Fibroblast of skin of left quadriceps (primary cell): Measurements from ENCODE around the gene SLC39A11.
"Not testable (repeated sequence)": the region's sequence is repeated elsewhere in the genome, so short reads cannot be mapped to it uniquely, and the experiment has no call there.

ENCODE experiments used
- DNase-seq, 2 experiments: peaks; one replicate each; pipeline ENCODE4 v3.0.0-alpha.2; 2013; ENCODE audit warnings: low read depth in 2 of 2

SLC39A11 gene, protein sequence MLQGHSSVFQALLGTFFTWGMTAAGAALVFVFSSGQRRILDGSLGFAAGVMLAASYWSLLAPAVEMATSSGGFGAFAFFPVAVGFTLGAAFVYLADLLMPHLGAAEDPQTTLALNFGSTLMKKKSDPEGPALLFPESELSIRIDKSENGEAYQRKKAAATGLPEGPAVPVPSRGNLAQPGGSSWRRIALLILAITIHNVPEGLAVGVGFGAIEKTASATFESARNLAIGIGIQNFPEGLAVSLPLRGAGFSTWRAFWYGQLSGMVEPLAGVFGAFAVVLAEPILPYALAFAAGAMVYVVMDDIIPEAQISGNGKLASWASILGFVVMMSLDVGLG

DNA sequence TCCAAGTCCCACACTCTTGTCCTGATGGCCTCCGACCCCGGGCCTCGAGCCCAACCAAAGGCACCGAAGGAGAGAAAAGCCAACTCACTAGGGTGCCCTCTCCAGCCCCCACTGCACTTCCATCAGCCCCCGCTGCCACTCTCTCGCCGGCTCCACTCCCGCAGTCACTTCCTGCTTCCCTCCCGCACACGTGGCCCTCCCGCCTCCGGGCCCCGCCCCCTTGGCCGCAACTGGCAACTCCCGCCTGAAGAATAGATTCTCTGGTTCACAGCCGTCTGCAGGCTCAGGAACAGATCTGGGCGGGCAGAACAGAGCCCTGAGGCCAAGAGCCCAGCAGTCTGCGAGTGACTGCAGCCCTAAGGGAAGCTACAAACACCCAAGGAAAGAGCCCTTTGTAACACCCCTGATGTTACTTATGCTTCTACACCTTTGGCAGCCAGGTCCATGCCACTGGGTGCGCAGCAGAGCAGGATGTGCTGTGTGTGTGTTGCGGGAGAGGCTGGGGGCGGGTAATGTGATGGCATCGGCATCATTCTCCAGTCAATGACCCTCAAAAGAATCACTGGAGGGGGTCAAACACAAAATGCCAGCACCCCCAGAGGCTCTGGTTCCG lies at the start of gene SLC39A11:
Gene SLC39A11, minus strand, starts transcription at position 166 of the 613 bp plus-strand sequence. CDS start 3,924 bp downstream, outside the sequence.
- DNase-seq, result peak; percentile 81 to 82

DNA sequence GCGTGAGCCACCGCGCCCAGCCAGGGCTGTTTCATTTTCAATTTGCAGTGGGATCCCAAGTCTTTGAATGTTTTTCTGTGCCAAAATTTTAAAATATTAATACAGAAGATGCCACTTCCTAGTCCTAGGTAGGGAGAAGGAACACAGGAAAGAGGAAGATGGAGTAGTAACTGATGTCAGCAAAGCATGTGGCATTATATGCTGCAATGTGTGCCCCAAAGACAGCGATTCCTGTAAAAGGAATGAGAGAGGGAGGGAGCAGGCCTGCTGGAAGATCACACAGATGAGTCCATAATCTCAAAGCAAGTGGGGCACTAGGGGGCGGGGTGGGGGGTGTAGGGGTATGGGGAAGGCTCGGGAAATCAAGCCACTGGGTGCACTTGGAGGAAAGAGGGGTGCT lies 48.9 kb upstream of the SLC39A11 start:
- no peak for DNase-seq

DNA sequence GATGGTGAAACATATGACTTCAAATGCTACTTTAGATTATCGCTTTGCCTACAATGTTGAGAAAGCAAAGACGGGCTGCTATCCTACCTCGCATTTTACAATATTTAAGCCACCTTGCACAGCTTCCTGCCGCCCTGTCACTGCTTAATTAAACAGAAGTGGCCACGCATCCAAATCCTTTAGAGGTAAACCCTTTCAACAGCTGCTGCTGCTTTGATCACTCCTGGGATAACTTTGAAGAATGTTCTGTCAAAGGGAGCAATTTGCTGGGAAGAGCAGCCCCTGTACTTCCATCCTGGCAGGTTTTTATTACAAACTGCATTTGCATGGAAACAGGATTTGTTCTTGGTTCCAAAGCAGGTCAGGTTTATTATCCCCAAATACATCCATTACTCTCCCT lies 48.1 kb upstream of the SLC39A11 start:
- no peak for DNase-seq

DNA sequence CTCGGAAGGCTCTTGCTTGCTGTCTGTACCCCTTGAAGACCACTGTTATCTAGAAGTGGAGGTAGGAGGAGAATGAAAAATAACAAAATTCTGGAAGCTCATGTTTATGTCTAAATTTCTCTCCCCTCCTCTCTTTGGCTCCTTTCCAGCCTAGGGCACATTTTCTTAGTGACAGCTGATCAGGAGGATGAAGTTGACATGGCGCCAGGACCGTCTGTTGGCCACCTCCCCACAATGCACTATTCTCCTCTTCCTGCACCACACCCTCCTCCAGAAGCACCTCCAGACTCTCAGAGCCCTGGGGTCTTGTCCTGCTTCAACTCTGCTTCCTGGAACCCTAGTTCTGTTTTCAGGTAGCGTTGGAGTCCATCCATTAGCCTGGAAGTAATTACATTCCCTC lies 46.8 kb upstream of the SLC39A11 start:
- no peak for DNase-seq

DNA sequence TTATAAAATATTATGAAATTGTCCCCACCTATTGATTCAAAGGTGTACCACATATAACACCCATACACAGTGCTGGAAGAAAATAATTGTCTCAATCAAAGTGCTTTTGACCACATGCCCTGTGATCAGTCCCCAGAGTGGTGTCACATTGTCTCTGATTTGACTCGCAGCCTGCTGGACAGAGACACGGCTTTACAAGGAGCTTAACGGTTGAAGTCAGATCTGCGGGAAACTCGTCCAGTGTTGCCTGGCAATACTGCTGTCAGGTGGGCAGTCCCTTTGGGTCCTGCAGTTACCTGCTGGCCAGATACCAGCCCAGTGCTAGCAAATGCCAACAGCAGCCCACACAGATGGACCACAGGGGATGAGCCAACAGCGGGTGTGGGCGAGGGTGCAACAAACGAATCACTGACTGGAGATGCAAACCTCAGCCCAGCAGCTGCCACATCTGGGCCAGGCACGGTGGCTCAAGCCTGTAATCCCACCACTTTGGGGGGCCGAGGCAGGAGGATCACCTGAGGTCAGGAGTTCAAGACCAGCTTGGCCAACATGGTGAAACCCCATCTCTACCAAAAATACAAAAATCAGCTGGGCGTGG lies 46.2 kb upstream of the SLC39A11 start:
- DNase-seq, result no peak

DNA sequence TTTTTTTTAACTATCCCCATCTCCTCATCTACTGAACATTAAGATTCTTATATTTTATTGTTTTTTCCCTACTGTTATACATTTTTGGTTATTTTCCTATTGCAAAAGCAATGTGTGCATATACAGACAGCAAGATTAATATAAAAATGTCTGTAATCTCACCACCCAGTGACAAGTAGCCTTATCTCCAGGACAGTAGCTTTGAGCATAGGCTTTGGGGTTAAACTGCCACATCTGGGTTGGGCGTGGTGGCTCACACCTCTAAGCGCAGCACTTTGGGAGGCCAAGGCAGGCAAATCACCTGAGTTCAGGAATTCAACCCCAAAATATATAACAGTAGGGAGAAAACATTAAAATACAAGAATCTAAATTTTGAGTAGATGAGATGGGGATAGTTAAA lies 44.9 kb upstream of the SLC39A11 start:
- no peak for DNase-seq

DNA sequence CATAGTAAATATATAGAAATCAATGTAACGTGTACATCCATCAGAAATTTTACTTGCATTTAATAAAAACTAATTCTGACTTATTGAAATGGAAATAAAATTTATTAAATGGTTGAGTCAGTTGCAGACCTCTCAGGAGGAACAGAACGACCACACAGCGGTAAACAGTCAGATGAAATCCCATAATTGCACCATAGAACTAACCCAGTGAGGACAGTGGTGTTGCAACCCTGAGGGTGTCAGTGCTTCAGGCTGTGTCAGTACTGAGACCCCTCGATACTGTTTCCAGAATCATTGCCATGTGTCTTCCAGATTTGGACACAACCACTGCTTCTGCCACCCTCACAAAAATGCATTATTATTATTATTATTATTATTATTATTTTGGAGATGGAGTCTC lies 43.3 kb upstream of the SLC39A11 start:
- DNase-seq, result no peak

DNA sequence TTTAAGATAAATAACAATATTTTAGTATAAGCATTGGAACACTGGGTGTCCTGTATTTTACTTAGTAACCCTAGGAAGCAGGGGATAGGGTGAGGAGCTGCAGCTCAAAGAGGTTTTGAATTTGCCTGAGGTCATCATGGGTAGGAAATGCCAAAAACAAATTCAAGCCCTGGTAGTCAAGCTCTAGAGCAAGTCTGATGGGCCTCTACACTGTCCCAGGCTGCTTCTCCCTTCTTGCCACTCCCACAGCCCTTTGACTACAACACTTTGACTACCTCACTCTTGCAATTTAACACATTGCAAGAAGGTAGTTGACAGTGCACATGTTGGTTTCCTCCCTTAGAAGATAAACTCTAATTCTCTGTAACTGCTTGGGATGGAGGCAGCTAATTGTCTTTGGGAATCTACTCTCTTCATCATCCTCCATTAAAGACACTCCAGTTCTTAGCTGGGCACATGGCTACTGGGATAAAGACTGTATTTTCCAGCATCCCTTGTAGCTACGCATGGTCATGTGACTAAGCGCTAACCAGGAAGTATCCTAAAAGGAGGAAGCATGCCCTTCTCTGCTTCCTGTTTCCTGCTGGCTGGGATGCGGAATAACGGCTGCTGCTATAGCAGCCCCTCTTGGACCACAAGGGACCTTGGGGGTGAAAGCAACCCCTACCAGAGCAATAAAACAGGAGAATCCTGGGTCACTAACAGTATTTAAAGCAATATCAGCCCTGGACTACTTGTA lies 41.6 kb upstream of the SLC39A11 start:
- no peak for DNase-seq

DNA sequence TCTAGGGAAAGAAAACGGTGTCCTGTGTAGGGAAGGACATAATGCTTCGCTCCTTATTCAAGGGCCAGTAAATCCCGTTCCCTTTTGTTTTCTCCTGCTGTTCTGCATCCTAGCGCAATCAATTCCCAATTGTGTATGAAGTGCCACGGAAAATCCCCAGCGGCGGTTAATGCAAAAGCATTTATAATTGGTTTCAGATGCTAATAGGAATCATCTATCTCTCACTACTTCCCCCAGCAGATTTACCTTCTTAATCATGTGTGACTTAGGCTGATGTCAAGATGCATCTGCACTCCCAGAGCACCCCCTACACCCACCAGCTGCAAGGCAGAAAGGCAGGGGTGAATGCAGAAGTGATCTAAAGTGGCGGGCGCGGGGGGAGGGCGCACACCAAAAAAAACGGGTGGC lies 39.6 kb upstream of the SLC39A11 start:
- DNase-seq, result no peak

DNA sequence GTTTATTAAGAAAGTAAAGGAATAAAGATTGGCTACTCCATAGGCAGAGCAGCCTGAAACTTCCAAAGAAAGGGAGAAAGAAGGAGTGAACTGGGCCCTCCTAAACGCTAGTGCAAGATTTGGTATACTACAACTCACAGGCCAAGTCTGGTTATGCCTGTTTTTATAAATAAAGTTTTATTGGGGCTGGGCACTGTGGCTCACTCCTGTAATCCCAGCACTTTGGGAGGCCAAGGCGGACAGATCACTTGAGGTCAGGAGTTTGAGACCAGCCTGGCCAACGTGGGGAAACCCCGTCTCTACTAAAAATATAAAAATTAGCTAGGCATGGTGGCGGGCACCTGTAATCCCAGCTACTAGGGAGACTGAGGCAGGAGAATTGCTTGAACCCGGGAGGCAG lies 39.0 kb upstream of the SLC39A11 start:
- not testable (repeated sequence) for DNase-seq

DNA sequence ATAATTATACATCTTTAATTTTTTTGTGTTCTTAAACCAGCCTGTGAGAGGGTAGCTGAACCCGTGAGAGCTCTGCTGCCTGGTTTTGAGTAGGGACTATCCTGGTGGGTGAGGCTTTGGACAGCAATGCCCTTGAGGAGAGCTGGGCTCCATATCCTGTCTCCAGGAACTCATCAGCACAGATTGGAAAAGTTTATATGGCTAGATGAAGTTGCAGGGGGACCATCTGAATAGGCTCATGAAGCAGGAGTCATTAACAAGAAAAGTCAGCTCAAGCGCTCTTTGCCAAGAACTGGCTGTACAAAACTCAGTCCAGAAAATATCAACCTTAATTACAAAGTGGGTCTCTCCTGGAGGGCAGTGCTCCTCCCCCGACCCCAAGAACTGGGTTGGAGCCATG lies 38.5 kb upstream of the SLC39A11 start:
- no peak for DNase-seq

DNA sequence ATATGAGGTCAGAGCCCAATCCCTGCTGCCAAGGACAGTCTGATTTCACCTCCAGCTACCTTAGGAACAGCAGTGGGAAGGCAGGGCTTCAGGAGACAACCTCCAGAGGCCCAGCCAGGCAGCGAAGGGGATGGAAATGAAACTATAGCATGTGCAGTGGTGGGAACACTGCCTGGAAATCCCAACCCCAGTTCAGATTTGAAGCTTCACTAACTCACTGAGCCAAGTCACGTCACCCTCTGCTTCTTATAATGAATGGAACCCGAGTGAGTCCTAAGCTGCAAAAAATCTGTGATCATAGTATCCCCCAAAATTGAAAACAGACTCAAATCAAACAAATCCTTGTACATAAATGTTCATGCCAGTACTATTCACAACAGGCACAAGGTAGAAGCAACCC lies 36.0 kb upstream of the SLC39A11 start:
- no peak for DNase-seq

DNA sequence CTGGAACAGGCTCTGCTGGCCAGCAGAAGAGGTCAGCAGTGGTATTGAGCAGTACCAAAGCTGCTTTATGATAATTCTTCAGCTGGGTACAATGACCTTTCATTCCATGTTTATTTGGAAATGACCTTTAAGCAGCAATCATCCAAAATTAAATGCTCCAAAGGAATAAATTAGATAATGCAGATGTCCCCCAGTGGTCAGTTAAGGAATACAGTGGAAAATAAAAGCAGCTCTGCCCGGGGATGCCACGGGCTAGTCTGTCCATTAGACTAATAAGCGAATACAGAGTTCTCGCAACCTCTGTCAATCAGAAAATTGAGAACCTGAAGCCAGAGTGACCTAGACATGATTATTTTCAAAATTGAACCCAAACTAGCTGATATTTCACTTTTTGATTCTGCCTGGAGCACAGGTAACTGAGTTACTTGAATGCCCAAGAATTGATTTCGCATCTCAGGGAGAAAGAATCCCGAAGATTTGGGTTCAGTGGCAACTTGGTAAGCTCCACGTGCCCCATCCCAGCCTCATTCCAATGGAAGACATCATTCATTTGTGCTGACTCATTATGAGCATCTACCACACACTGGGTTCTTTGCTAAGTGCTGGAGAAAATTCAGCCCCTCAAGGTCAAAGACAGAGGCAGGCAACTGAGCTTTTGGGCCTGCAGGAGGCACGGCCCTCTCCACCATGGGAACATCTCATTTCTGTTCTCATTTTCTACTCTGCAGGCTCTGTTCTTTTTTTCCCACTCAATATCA lies 34.4 kb upstream of the SLC39A11 start:
- no peak for DNase-seq

DNA sequence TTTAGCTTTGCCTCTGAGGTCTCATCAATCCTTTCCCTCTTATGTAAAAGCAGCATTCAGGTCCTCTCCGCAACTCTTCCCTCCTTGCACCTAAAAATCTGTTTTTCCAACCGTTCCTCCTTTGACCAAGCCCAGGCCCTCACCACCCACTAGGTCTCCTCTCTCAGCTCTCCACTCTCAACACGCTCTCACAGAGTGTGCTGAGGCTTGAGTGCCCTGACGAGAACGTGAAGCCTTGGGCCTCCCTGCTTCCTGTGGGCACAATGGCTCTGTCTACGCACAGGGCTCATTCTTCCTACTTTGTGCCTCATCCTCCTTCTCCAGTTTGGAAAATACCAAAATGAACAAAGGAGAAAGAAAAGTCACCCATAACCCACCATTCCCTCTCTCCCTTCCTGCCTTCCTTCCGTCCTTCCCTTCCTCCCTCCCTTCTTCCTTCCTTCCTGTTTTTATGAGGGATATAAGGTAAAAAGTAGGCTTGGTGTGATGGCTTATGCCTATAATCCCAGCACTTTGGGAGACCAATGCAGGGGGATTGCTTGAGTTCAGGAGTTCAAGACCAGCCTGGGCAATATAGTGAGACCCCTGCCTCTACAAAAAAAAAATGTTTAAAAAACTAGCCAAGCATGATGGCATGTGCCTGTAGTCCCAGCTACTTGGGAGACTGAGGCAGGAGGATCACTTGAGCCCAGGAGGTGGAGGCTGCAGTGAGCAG lies 31.3 kb upstream of the SLC39A11 start:
- DNase-seq, result no peak

DNA sequence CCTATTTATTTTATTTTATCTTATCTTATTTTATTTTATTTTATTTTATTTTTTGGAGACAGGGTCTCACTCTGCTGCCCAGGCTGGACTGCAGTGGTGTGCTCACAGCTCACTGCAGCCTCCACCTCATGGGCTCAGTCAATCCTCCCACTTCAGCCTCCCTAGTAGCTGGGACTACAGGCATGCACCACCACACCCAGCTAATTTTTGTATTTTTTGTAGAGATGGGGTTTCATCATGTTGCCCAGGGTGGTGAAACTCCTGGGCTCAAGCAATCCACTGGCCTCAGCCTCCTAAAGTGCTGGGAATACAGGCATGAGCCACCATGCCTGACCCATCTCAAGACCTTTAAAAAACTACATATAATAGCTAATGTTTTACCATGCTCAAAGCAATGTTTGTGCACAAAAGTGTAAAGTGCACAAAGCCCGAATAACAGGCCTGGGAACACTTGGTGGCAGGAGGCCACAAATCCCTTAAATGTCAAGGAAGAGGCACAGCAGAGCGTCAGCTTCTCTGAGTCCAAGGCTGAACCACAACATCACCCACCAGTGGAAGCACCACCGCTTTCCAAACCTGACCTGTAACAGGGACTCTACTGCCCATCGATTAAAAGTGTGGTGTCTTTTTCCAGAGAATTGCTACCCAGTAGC lies 30.6 kb upstream of the SLC39A11 start:
- no peak for DNase-seq

DNA sequence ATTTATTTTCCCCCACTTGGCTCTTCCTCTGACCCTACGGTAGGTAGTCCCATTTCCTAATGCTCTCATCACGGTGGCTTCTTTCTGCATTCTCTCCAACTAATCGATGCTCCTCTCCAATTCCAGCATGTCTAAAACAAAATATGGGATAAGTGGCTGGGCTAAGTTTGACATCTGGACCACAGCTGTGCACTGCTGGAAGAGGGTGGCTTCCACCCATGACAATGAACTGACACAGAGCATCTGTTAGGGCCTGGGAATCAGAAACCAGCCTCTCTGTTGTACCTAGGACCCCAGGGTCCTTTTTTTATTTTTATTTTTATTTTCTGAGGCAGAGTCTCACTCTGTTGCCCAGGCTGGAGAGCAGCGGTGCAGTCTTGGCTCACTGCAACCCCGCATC lies 29.0 kb upstream of the SLC39A11 start:
- no peak for DNase-seq

DNA sequence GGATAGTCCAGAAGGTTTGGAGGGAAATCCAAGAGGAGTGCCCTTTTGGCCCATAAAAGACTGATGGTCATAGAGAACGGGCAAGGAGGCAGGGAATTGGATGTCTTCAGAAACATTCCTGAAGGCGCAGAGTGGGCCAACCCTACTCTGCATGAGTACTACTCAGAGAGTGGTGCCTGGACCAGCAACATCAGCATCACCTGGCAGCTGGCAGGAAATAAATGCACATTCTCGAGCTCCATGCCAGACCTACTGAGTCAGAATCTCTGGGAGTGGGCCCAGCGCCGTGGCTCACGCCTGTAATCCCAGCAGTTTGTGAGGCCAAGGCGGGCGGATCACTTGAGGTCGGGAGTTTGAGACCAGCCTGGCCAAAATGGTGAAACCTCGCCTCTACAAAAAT lies 27.1 kb upstream of the SLC39A11 start:
- no peak for DNase-seq

DNA sequence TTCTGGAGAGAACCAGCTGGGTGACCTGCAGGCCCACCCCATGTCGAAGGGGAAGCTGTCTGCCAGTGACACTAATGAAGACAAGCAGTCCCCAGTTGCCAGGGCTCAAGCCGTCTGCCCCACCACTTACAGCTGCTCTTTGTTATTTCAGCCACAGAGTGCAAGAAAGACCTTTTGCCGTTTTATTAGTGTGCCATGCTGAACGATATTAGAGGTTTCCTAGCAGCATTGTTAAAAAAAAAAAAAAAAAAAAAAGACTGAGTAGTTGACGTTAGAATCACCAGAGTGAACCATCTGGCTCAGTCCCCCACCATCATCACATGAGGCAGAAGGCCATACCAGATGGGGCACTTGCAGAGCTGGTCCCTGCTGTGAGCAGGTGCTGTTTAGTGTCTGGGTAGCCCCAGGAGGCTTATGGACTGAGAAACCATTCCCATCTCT lies 26.5 kb upstream of the SLC39A11 start:
- DNase-seq, result no peak

DNA sequence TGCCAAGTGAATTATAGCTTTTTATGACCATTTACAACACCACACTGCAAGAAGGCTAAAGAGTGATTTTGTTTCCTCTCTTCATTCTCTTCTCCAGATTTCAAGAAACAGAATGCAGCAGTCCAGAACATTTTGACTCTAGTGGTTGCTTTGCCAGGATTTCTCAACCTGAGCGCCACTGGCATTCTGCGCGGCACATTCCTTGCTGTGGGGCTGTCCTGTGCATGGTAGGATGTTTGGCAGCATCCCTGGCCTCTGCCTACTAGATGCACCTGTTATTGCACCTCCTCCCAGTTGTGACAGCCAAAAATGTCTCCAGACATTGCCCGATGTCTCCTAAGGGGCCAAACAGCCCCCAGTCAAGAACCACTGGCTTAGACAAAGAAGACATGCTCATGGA lies 25.7 kb upstream of the SLC39A11 start:
- no peak for DNase-seq

DNA sequence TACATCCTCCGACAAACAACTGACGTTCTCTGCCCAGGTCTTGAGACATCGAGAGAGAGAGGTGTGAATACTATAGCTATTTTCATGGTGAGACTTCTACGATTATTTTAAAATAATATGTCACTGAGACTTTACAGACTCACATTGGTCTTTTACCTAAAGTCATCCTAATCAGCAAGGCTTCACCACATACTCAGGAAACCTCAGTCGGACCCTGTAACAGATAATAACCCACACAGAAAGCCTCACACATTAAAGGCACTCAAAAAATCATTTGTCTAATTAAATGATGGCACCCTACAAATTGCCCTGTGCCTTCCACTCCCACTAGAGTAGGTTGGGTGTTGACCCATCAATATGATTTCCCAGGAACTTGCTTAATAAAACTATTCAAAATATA lies 19.8 kb upstream of the SLC39A11 start:
- no peak for DNase-seq

DNA sequence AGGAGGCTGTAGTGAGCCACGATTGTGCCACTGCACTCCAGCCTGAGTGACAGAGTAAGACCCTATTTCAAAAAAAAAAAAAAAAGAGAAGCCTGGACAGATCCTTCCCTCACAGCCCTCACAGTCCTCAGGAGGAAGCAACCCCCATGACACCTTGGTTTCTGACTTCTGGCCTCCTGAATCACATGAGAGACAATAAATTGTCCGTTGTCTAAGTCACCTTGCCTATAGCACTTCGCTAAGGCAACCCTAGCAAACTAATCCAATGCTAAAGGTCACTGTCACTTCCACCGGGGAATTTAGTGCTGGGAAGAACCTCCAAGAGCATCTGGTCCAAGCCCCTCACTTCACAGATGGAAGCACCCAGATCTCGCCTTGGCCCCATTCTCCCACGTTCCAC lies 18.9 kb upstream of the SLC39A11 start:
- DNase-seq, result no peak
